Left renal pelvis (tissue), 4 donors: ENCODE measurements around the gene ZNF366. TPM values are rescaled to one million over a fixed set of nuclear protein-coding genes. Genes with fewer than 3 reads are reported as not detected.
"Not testable (repeated sequence)": the region's sequence is repeated elsewhere in the genome, so short reads cannot be mapped to it uniquely, and the experiment has no call there.

Source experiments
- DNase-seq, 4 donors: peaks; one replicate each; pipeline ENCODE4 v3.0.0-alpha.2; 2013; ENCODE audit warnings: low read depth in 4 of 4, low spot score in 3 of 4
- polyA plus RNA-seq, 4 donors: library from polyadenylated mRNA; unstranded; fragments of 120-200 nt; gene quantifications; one replicate each; pipeline ENCODE4 v1.2.1, GENCODE V29; 2013; ENCODE audit not compliant: insufficient read length in 4 of 4

The ZNF366 gene
- polyA plus RNA-seq, 4 donors, result 1.8 to 4.4 (median 3.9) TPM

DNA sequence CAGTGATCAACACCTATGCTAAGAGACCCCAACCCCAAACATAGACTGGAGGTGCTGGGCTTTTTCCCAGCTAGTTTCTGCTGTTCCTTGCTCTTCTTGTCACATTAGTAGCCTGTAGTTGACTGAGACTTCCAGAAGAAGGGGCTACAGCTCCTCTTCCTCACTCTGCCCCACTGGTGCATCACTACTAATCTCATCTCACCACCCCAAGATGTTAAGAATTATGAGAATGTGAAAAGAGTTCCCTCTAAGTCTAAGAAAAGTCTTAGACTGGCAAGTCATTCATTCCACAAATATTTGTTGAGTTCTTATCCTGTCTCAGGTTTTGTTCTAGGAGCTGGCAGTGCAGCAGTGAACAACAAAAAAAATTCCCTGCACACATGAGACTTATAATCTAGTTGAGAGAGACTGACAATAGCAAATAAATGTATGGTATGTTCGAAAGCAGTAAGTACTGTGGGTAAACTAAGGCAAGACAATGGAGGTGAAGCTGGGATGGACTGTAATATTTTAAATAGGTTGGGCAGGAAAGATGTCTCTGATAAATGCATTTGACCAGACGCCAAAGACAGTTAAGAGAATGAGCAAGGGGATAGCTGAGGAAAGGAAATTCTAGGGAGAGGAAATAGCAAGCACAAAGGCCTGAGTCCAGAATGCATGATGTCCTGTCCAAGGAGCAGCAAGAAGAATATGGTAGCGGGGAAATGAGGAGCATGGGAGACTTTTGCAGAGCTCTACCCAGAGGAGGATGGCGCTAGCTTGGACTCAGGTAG lies 94.7 kb downstream of the ZNF366 start:
- DNase-seq, result no peak

DNA sequence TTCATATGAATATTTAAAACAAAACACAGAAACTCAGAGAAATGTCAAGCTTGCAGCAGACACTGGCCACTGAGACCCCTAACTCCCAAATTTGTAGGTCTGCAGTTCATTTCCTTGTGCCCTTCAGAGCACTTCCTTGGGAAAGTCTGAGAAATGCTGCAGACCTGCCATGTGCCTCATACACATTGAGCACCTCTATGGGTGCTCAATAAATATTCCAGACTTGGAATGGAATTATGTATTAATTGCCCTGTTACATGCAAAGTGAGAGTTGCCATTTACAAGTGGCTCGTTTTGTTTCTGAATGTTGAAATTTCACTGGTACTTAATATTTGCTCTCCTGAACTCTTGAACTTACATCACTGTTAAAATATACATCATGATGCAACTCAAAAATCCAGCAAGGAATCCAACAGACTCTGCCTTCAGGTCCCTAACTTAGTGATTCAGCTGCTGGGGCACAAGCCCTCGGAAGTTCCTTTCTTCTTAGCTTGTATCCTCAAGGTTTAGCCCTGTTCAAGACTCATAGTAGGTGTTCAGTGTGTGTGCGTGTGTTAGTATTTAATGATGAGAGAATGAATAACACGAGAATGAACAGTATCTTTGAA lies 96.4 kb downstream of the ZNF366 start:
- DNase-seq, result no peak

DNA sequence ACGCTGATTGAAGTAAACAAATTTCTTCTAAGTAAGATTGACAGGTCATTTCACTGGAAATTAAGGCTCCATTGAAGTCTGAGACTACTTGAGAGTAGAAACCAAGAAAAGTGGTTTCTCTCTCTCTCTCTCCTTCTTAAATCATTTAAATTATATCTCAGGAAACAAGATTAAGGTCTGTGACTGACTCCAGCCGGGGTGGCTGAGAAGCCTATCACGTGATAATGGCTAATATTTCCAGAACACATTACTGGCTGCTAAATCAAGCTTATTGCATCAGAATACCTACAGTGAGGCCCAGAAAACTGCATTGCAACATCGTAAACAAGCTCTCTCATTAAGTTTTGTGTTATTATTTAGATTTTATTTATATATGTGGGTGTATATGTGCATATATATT lies 98.6 kb downstream of the ZNF366 start:
- DNase-seq, result no peak

- no peak for DNase-seq
Observed at GRCh38 chr5:72408127-72408526, 99.1 kb downstream of the ZNF366 start.

DNA sequence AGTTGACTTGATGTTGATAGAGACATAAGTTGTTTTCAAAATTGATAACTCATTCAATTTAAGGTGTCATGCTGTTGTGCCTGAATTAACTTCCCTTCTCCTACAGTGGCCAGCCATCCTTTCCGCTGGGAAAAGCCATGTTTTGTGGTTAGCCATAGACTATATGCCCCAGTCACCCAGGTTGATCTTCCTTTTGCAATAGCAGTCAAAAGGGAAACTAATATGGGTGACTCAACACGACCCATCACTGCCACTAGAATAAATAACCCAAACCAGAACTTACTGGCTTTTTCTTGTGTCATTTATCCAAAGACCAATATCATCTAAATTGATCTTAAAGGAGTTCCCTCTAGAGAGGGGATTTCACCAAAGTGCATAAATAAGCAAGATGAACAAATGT lies 99.7 kb downstream of the ZNF366 start:
- DNase-seq, result no peak

DNA sequence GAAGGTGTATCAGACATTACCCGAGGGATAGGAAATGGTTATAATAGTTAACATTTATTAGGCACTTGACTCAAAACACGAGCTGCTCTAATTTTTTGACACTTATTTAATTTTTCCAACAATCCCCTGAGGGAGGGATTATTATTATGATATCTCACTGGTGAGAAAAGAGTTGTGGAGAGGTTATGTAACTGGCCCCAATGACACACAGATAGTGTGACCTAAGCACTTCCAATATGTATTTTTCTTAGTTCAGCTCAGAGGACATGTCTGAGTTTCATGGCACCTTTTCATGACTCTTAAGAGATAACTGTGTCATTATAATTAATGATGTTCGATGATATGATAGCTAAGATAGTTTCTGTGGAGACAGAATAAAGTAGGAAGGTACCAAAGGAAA lies 100.1 kb downstream of the ZNF366 start:
- DNase-seq, result no peak

DNA sequence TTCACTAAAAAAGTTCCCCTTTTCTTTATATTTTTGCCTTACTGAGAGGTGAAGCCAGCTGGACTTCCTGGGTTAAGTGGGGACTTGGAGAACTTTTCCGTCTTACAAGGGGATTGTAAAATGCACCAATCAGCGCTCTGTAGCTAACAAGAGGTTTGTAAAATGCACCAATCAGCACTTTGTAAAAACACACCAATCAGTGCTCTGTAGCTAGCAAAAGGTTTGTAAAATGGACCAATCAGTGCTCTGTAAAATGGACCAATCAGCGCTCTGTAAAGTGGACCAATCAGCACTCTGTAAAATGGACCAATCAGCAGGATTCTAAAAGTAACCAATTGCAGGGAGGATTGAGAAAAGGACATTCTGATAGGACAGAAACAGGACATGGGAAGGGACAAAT lies 102.4 kb downstream of the ZNF366 start:
- not testable (repeated sequence) for DNase-seq

DNA sequence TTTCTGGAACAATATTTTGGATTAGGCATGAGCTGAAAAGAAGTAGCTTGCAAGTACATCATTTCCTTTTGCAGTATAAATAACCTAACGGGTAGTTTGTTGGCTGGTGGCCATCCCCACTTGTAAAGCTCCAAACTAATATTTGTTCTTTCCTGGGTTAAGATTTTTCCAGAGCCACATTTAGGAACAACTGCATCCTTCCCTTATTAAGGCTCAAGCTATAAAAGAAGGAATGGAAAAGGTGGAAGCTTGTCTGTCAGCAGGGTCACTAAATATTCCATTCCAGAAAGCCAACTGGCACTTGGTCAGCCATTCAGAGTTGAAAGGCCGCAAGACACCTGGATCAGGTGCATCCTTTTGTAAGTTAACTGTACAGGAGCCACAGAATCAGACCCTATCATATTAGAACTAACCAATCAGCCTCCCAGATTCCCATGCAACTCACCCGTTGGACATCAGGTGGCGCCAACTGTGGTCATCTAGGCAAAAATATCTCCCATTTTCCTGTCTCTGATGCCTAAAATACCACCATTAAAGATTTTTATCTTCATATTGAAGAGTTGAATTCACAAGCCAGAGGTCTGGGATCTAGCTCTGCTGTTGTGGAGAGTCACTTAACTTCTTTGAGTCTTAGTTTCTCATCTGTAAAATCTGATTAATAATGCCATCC lies 104.1 kb downstream of the ZNF366 start:
- no peak for DNase-seq

GRCh38 chr5:72402381-72402890 lies 104.8 kb downstream of the ZNF366 start:
- no peak for DNase-seq

DNA sequence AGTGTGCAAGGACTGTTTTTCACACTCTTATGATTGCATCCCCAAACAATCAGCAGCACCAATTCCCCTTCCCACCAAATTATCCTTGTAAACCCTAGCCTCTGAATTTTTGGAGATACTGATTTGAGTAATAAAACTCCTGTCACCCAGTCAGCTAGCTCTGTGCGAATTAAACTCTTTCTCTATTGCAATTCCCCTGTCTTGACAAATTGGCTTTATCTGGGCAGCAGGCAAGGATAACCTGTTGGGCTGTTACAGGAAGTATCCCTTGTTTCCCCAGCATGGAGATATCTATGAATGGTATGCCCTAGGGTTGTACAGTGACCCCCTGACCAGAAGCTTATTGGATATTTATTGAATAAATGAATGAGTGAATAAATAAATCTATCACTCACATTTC lies 106.3 kb downstream of the ZNF366 start:
- no peak for DNase-seq

DNA sequence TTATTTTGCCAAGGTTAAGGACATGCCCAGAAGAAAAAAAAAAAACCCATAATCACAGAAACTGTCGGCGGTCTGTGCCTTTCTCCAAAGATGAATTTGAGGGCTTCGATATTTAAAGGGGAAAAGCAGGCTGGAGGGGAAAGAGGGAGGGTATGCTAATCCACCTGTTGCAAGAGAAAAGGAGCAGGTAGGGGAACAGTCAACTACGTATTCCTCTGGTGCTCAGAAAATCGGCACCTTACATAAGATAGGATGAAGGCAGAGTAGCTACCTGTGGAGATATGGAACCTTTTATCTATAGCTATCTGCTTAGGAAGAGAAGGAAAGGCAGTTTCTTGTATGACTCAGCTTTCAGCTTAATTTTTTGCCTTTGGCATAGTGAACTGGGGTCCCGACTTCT lies 109.4 kb downstream of the ZNF366 start:
- no peak for DNase-seq

DNA sequence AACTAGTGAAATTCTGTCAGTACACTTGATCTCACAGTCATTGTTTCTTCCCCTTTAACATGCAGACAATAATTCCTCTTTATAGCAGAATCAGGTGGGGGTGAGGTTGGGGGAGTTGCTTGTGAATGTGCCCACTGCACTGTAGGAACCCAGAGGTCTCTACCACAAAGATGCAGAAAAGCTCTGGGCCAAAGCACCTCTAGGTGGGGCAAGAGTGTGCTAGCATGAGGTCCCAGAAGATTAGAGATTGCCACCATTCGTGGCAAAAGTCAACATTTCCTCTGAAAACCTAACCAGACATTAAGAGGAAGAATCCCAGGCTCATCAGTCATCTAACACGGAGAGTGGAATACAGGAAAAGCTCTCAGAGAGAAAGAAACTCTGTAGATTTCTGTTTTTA lies 112.5 kb downstream of the ZNF366 start:
- no peak for DNase-seq

DNA sequence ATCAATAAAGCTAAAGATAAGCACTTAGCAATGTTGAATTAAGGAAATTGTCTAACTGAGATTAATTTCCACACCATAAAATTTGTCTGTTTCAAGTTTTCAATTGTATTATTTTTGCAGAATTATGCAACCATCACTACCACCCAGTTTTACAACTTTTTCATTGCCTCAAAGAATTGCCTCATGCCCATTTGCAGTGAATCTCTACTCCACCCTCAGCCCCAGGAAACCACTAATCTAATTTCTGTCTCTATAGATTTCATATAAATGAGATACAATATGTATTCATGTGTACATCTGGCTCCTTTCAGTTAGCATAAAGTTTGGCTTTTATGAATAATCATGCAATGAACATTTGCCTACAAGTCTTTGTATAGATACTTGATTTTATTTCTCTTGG lies 114.2 kb downstream of the ZNF366 start:
- DNase-seq, result no peak

Other genes starting within 250 kb of the ZNF366 start
- gene MRPS27, start 187.2 kb downstream of the ZNF366 start, polyA plus RNA-seq, result 10 to 100 TPM; 47.3 to 74.6 (median 70.2) TPM
- gene PTCD2, start 187.0 kb downstream of the ZNF366 start, polyA plus RNA-seq, result 10 to 100 TPM in 3 of 4 donors, 1 to 10 TPM in 1; 9.2 to 14.8 (median 12.0) TPM